PFSK-1 (cell line): ENCODE results near the gene ELSPBP1.

Source experiments
- FOXP2 ChIP-seq: optimal IDR thresholded peaks from 2 replicates; pipeline ENCODE3; 2011; ENCODE audit warnings: borderline replicate concordance, control low read depth, inconsistent platforms; ENCODE audit not compliant: insufficient read depth; ENCODE audit errors: extremely low read length, extremely low read depth
- POLR2AphosphoS5 ChIP-seq: IDR thresholded peaks from 2 replicates; pipeline ENCODE4 v1.6.1; 2012; ENCODE audit warnings: low read depth, mild to moderate bottlenecking, control low read depth, low read length, moderate library complexity
- SIN3A ChIP-seq: IDR thresholded peaks from 2 replicates; pipeline ENCODE4 v1.6.1; 2012; ENCODE audit warnings: mild to moderate bottlenecking, low read length, moderate library complexity, borderline replicate concordance; ENCODE audit not compliant: insufficient read depth
- TAF1 ChIP-seq: IDR thresholded peaks from 2 replicates; pipeline ENCODE4 v1.6.1; 2012; ENCODE audit warnings: low read length, control low read depth, borderline replicate concordance; ENCODE audit not compliant: insufficient read depth
- TF ChIP-seq, protein P1 (sequence below), 2 experiments: IDR thresholded peaks; 2 replicates each; pipeline versions ENCODE4 v1.6.1 to v1.8.0; 2011 to 2012; ENCODE audit warnings: low read depth in 2 of 2, low read length in 2 of 2, control low read depth in 1 of 2, inconsistent platforms in 1 of 2, mild to moderate bottlenecking in 1 of 2, moderate library complexity in 1 of 2; ENCODE audit not compliant: insufficient read depth in 1 of 2

DNA sequence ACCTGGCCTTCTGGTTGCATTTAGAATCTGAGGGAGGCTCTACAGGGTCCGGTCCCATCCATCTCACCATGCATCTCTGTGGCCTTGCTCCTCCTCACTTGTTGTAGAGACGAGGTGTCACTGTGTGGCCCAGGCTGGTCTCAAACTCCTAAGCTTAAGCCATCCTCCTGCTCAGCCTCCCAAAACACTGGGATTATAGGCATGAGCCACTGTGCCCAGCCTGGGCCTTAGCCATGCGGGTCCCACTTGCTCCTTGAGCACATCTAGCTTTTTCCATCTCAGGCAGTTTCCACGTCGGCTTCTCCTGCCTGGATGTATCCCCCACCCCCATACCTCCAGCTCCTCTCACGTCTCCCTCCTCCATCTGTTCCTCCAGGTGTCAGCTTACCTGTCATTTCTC is 9.8 kb downstream of the ELSPBP1 start:
- TF ChIP-seq POLR2AphosphoS5, result no peak
- no peak for TF ChIP-seq TAF1
- TF ChIP-seq, protein P1, sequence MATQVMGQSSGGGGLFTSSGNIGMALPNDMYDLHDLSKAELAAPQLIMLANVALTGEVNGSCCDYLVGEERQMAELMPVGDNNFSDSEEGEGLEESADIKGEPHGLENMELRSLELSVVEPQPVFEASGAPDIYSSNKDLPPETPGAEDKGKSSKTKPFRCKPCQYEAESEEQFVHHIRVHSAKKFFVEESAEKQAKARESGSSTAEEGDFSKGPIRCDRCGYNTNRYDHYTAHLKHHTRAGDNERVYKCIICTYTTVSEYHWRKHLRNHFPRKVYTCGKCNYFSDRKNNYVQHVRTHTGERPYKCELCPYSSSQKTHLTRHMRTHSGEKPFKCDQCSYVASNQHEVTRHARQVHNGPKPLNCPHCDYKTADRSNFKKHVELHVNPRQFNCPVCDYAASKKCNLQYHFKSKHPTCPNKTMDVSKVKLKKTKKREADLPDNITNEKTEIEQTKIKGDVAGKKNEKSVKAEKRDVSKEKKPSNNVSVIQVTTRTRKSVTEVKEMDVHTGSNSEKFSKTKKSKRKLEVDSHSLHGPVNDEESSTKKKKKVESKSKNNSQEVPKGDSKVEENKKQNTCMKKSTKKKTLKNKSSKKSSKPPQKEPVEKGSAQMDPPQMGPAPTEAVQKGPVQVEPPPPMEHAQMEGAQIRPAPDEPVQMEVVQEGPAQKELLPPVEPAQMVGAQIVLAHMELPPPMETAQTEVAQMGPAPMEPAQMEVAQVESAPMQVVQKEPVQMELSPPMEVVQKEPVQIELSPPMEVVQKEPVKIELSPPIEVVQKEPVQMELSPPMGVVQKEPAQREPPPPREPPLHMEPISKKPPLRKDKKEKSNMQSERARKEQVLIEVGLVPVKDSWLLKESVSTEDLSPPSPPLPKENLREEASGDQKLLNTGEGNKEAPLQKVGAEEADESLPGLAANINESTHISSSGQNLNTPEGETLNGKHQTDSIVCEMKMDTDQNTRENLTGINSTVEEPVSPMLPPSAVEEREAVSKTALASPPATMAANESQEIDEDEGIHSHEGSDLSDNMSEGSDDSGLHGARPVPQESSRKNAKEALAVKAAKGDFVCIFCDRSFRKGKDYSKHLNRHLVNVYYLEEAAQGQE (IDR thresholded peaks at IDR 0.05; ENCODE audit: insufficient read depth in 1 of 2, low read depth in 2 of 2, low read length in 2 of 2), result no peak
- TF ChIP-seq FOXP2, result no peak
- TF ChIP-seq SIN3A, result no peak
